Measurements from ENCODE around the gene S100P.

GRCh38 chr4:6723851-6724250 is 30.2 kb downstream of the S100P start:
- TF ChIP-seq CTCF (IDR thresholded peaks at IDR 0.05) (no peak), POLR2AphosphoS5 (IDR thresholded peaks at IDR 0.05) (no peak), POLR2A (IDR thresholded peaks at IDR 0.05) (no peak), EP300 (IDR thresholded peaks at IDR 0.05) (no peak)

Data from gastroesophageal sphincter (tissue), 3 donors.